GM19452 (cell line): ENCODE measurements around the gene SCAI.
A peak's percentile ranks its signal among the peaks of the same experiment; 100 is the strongest.
"Not testable (repeated sequence)": the region's sequence is repeated elsewhere in the genome, so short reads cannot be mapped to it uniquely, and the experiment has no call there.

Source experiments
- ATAC-seq: cut with Tn5 transposase; IDR thresholded peaks from one replicate; pipeline ENCODE4 v1.9.1; 2021; ENCODE audit not compliant: unreplicated experiment

Gene SCAI

DNA sequence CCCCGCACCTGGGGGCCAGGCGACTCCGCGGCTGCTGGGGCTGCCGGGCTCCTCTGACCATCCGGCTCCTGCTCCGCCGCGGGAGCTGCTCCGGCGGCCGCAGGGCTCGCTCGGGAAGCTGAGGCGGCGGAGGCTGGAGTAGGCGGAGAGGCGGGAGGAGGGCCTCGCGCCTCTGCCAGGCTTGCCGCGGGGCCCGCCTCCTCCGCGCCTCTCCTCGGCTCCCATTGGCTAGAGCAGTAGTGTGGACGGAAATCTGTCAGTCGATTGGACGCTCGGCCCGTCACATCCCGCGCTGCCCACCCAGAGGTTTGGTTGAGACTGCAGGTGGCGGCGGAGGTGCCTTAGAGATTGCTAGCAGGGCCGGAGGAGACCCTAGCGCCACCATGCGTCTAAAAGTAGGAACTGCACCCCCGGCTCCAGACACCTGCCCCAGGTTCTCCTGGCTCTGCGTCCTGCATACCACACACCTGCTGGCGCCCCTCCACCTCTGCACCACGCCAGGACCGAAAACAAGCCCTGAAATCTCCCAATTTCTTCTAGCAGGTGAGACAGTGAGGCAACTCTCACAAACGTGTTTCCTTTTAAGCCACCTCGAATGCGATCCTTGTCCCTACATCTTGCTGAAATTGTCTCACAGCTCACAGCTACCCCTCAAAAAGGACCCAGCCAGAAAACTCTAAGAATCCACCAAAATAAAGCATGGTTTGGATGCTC, at the start of gene SCAI:
Gene SCAI, minus strand, starts transcription at position 152 of the 714 bp plus-strand sequence. Its CDS starts 91 bp downstream, at position 61.
- peak; percentile 97 for ATAC-seq

DNA sequence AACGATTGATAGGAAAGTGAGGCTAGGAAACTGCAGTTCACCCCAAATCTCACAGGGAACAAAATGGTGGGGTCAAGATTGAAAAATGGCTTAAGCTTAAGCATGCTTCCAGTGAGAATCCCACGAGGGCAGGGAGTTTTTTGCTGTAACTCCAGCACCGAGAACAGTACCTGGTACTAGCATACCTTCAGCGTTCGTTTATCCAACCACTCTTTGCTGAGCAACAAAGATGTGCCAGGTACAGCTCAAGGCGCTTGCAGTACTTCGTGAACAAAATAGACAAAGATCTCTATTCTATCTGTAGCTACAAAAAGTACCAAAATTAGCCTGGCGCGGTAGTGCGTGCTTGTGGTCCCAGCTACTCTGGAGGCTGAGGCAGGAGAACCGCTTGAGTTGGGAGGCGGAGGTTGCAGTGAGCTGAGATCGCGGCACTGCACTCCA, 47.1 kb upstream of the SCAI start:
- ATAC-seq = no peak

DNA sequence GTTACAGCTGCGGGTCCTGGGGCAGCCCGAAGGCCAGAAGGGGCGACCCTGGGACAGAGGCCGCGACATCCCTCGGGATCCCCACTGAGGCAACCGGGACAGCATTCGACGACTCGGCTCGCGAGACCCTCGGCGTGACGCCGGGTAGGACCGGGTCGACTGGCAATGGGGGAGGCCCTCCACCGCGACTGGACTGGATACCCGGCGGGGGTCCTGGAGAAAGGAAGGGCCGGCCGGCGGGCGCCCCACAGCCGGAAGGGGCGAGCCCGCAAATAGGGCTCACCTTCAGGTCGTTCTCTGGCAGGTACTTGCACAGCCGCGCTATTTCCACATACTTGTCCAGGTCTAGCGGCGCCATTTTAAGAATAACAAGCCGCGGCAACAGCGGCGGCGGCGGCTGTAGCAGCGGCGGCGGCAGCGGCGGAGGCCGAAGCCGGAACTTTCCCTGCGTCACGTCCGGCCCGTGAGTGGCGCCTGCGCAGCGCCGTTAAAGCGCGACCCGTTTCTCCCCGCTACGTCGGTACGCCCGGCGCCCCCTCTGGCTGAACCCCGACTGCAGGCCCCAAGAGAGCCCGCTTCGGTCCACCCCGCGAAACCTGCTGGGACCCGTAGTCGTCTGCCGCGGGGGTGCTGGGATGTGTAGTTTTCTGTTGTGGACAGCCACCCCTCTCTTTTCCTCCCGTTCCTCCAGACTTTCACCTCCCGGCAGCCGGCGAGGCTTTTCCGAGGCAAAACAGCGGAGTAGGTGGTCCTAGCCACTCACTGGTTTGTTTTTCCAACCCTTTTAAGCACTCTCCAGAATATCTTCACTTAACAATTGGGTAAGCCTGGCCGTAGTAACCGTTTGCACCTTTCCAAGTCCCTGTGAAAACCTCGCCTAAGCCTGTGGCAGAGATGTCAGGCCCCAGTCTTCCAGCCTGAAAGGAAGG, 46.3 kb upstream of the SCAI start, which contains the start of gene PPP6C:
Gene PPP6C, minus strand, starts transcription at position 443 of the 929 bp plus-strand sequence. Its CDS starts 85 bp downstream, at position 358.
- peak; percentile 91 for ATAC-seq

DNA sequence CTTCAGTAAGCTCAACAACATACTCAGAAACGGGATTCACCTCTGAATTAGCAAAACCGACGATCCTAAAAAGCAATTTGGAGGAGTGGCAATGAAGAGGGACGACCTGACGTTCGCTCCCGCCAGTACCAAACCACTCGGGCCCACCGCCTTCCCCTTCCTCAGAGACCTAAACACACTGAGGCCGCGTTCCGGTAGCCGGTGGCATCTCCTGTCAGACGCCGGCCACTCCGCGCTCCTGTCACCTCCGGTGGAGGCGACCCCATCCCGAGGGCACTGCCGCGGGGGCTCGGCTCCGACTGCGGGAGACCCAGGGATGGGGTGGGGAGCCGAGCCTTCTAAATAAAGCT, 45.7 kb upstream of the SCAI start:
- ATAC-seq = peak; percentile 18

DNA sequence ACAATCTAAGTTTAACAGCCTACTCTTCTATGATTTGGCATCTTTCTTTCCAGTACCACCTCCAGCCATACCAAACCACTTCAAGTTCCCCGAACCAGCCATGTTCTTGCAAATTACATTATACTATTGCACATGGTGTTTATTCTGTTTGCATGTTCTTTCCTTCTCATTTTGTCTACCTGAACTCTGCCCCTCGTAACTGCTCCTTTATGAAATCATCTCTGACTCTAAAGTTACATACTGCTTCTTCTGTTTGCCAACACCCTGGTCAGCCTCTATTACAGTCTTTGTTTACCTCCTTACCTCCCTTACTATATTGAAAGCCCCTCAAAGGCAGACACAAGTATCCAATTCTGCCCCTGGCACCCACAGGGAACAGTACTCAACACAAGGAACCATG, 40.2 kb upstream of the SCAI start:
- ATAC-seq = no peak

DNA sequence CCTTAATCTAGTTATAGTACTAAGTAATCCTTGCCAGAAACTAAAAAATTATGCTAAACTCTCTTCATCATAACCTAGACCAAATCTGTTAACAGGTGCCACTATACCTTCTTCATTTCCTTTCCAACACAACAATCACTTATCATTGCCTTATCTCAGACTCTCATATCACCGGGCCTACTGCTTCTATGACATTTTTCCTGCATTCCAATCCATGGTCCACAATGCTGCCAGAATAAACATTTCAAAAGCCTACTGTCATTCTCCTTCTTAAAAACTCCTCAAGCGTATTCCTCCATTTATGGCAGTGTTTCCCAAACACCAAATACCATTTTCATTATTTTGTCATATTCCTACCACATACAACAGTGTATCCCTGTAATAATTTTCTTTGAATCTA, 39.7 kb upstream of the SCAI start:
- no peak for ATAC-seq

DNA sequence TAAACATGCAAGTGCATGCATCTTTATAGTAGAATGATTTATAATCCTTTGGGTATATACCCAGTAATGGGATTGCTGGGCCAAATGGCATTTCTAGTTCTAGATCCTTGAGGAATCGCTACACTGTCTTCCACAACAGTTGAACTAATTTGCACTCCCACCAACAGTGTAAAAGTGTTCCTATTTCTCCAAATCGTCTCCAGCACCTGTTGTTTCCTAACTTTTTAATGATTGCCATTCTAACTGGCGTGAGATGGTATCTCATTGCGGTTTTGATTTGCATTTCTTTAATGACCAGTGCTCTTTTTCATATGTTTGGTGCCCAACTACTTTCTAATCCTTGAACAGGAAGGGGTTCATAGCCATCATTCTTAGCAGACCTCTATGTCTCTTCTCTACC, 38.4 kb upstream of the SCAI start:
- not testable (repeated sequence) for ATAC-seq

DNA sequence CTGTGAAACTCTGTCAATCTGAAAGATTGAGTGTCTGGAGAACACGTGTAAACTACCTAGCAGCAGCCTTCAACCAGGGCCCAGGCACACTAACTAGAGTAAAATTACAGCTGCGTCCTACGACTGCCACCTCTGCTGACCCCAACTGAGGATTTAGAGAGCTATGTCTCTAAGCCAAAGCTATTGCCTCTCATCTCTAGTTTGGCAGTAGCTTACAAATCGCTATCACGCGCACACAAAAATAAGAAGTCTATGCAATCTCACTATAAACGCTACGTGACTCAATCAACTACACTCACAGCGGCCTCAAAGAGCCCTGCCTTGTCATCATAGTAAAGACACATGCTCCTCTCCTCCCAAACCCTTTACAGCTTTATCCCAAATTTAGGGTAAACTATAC, 37.5 kb upstream of the SCAI start:
- no peak for ATAC-seq

DNA sequence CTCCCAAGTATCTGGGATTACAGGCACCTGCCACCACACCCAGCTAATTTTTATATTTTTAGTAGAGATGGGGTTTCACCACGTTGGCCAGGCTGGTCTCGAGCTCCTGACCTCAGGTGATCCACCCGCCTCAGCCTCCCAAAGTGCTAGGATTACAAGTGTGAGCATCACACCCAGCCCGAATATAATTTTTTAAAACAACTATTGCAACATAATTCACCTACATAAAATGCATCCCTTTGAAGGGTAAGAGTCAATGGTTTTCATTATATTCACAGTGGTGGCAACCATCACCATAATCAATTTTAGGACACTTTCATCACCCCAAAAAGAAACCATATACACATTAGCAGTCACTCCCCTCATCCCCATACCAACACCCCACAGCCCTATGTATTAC, 36.4 kb upstream of the SCAI start:
- not testable (repeated sequence) for ATAC-seq

DNA sequence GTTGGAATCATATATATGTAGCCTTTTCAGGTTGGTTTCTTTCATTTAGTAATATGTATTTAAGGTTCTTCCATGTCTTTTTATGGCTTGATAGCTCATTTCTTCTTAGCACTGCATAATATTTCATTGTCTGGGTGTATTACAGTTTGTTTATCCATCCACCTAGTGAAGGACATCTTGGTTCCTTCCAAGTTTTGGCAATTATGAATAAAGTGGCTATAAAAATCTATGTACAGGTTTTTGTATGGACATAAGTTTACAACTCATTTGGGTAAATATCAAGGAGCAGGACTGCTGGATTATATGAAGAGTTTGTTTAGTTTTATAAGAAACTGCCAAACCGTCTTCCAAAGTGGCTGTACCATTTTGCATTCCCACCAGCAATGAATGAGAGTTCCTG, 34.6 kb upstream of the SCAI start:
- ATAC-seq = no peak

DNA sequence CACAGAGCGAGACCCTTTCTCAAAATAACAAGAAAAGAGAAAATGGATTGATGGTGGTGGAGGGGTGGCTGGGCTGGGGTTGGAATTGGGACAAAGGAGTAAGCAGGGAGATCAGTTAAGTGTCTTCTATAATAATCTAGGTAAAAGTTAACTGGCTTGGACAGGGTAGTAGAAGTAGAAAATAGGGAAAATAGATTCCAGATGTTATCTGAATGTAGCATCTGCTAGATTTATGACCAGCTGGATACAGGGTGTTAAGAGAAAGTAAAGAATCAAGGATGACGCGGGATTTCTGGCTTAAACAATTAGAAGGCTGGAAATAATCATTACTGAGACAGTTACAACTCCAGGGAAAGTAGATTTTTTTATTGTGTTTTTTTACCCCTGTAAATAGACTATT, 33.3 kb upstream of the SCAI start:
- no peak for ATAC-seq

DNA sequence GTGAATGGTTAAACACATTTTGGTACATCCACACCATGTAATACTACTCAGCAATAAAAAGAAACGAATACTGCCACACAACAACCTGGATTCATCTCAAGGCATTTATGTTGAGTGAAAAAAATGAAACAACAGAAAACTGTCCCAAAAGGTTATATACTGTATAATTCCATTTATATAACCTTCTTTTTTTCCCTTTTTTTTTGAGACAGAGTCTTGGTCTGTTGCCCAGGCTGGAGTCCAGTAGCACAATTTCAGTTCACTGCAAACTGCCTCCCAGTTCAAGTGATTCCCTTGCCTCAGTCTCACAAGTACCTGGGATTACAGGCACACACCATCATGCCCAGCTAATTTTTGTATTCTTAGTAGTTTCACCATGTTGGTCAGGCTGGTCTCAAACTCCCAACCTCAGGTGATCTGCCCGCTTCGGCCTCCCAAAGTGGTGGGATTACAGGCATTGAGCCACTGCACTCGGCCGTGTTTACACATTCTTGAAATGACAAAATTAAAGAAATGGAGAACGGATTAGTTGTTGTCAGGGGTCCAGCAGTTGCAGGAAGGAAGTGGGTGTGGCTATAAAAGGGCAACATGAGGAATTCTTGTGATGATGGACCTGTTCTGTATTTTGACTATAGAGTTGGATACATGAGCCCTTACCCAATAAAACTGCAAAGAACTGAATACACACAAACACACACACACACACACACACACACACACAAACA, 28.9 kb upstream of the SCAI start:
- ATAC-seq = no peak

DNA sequence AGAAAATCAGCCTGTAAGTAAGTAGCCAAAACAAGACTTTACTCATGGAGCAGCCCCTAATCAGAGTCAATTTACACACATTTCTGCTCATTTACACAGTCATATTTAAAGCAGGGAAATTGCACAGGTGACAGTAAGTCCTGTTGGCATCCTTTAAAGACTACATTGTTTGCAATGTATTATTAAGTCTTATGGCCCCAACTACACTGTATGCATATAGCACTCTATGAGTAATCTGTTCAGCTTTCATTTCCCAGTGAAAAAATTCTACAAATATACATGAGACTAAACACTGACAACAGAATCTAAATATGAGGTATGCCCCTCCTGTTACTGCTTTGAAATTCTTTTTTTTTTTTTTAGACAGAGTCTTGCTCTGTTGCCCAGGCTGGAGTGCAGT, 26.6 kb upstream of the SCAI start:
- no peak for ATAC-seq

DNA sequence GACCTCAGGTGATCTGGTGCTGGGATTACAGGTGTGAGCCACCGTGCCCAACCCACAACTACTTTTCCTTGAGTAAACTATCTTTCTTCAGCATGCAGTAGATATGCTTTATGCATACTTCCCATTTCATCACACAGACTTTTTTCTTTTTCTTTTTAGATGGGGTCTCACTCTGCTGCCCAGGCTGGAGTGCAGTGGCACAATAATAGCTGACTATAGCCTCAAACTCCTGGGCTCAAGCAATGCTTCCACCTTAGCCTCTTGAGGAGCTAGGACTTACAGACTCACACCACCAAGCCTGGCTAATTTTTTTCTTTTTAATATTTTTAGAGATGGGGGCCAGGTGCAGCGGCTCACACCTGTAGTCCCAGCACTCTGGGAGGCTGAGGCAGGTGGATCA, 23.4 kb upstream of the SCAI start:
- no peak for ATAC-seq

DNA sequence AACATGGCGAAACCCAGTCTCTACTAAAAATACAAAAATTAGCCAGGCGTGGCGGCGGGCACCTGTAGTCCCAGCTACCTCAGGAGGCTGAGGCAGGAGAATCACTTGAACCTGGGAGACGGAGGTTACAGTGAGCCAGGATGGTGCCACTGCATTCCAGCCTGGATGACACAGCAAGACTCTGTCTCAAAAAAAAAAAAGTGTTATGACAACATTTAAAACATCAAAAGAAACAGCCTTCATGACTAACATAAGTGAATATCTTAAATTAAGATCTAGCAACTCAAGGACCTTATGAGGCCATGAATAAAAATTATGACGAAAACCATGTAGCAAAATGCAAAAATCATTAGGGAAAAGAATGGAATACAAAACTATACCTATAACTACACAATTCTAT, 19.6 kb upstream of the SCAI start:
- not testable (repeated sequence) for ATAC-seq

DNA sequence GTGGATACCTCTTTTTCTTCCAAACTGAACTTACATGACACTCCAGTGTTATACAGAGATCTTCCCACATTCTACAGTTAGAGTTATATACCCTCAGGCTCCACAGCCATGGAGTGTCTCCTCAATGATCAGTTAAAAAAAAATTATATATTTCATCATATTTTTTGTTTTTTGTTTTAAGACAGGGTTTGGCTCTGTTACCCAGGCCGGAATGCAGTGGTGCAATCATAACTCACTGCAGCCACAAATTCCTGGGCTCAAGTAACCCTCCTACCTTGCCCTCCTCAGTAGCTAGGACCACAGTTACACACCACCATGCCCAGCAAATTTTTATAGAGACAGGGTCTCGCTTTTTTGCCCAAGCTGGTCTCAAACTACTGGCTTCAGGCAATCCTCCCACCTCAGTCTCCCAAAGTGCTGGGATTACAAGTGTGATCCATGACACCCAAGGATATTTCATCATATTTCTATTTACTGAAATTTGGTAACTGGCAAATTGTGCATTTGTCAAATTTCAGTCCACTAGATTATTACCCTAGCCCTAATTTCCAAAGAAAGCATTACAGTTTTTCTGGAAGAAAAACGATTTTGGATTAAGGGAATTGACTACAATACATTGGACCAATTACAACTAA, 18.1 kb upstream of the SCAI start:
- ATAC-seq = no peak

DNA sequence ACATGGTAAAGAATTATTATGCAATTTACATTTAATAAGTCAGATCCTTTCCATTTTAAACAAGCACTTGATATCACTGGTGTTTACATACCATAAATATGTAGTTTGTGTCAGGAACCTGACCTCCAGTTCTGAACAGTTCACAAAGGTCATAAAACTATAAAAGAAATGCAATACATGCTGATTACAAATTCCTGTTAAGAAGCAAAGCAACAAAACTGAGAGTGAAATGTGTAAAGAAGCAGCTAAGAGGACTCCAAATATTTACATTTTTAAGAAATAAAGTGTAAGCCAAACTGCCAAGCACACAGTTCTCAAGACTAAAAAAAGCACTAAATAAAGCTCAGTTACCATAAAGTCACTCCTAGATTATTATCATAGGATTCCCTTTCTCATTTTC, 17.4 kb upstream of the SCAI start:
- no peak for ATAC-seq

DNA sequence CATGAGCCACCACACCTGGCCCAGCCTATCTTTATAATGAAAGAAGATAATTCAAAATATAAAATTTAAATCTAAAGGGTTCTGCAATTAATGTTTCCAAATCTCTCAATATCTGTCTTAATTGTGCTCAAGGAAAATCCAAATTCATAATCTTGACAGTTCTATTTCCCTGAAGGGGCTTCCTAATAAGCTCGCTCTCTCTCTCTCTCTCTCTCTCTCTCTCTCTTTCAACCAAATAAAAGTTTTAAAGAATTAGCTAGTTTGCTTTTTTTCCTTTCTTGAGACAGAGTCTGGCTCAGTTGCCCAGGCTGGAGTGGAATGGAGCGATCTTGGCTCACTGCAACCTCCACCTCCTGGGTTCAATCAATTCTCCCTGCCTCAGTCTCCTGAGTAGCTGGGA, 13.2 kb upstream of the SCAI start:
- ATAC-seq = no peak

DNA sequence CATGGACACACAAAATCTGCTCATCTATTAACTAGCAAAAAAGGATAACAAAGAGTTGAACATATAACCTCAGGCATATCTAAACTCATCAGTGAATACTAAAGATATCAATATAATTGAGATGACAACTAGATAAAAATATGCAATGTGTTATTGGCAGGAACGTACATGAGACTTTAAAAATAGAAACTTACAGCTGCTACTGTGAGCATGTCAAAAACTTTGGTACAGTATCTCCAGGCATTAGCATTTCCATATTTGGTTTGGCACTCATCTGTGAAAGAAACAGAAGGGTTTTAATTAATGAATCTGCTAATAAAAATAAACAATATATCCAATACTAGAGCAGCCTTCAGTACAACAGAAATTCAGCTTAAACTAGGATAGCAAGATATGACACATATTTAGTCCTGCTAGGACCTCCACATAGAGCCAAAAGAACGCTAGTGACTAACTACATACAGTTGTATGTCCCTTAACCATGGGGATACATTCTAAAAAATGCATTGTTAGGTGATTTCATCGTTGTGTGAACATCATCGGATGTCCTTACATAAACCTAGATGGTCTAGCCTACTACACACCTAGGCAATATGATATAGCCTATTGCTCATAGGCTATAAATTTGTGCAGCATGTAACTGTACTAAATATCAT, 10.5 kb upstream of the SCAI start:
- no peak for ATAC-seq

DNA sequence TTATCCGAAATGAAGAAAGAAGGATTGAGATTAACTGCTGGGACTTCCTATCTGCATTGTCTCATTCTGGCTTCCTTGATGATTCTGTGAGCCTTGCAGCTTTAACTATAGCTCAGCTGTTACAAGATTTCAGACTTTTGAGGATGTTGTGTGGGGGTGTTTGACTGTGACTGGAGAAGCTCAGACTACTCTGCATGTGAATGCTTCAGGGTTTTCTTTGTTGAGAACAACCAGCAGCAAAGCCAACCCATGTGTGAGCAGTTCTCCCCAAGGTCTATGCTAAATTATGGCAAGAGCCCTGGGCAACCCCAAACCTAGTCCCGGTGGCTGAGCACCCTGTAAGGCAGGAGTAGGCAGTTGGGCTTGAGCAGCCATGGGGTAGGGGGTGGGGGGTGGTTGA, 8.4 kb upstream of the SCAI start:
- ATAC-seq = no peak
